GM13977 (cell line): ENCODE results near the gene NSMF.
"Not testable (repeated sequence)": the region's sequence is repeated elsewhere in the genome, so short reads cannot be mapped to it uniquely, and the experiment has no call there.

Experiments used
- DNase-seq: peaks from one replicate; pipeline ENCODE4 v3.0.0; 2012; ENCODE audit warnings: low spot score
- in situ Hi-C: fragments of 300-500 bp; cut with MboI; formaldehyde crosslinking; loops from one replicate; pipeline ENCODE4 v1.12.0; 2022; ENCODE audit warnings: low sequenced_read_pairs, low pct_unique_long_range_greater_than_20kb, mixed read lengths, inconsistent platforms; ENCODE audit not compliant: unreplicated experiment
- TF ChIP-seq, protein P1 (sequence below): IDR thresholded peaks from 2 replicates; pipeline ENCODE4 v1.5.1; 2012; ENCODE audit warnings: mild to moderate bottlenecking, control low read depth; ENCODE audit not compliant: insufficient read depth; ENCODE audit errors: extremely low read depth, missing control alignments

The NSMF gene

GRCh38 chr9:137415451-137415850 is 43.7 kb downstream of the NSMF start:
- DNase-seq, result no peak
- TF ChIP-seq, protein P1, sequence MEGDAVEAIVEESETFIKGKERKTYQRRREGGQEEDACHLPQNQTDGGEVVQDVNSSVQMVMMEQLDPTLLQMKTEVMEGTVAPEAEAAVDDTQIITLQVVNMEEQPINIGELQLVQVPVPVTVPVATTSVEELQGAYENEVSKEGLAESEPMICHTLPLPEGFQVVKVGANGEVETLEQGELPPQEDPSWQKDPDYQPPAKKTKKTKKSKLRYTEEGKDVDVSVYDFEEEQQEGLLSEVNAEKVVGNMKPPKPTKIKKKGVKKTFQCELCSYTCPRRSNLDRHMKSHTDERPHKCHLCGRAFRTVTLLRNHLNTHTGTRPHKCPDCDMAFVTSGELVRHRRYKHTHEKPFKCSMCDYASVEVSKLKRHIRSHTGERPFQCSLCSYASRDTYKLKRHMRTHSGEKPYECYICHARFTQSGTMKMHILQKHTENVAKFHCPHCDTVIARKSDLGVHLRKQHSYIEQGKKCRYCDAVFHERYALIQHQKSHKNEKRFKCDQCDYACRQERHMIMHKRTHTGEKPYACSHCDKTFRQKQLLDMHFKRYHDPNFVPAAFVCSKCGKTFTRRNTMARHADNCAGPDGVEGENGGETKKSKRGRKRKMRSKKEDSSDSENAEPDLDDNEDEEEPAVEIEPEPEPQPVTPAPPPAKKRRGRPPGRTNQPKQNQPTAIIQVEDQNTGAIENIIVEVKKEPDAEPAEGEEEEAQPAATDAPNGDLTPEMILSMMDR, result no peak
- in situ Hi-C loops, result no loop called here

DNA sequence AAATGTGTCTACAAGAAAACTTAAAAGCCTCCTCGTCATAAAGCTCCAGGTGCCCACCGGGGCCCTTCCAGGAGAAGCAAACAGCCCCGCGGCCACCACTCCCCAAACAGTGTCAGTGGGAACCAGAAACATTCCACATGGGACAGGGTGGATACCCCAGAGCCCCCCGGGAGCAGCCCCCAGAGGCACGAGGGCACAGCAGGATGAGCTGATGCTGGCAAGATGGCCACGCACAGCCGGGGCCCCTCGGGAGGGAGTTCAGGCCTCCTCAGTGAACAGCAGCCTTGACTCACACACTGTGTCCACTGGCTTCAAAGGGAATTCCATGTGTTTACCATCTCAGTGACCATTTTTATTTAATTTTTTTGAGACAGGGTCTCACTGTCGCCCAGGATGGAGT is 46.7 kb downstream of the NSMF start:
- DNase-seq, result no peak
- TF ChIP-seq, protein P1, result no peak
- in situ Hi-C loops, result no loop called here

DNA sequence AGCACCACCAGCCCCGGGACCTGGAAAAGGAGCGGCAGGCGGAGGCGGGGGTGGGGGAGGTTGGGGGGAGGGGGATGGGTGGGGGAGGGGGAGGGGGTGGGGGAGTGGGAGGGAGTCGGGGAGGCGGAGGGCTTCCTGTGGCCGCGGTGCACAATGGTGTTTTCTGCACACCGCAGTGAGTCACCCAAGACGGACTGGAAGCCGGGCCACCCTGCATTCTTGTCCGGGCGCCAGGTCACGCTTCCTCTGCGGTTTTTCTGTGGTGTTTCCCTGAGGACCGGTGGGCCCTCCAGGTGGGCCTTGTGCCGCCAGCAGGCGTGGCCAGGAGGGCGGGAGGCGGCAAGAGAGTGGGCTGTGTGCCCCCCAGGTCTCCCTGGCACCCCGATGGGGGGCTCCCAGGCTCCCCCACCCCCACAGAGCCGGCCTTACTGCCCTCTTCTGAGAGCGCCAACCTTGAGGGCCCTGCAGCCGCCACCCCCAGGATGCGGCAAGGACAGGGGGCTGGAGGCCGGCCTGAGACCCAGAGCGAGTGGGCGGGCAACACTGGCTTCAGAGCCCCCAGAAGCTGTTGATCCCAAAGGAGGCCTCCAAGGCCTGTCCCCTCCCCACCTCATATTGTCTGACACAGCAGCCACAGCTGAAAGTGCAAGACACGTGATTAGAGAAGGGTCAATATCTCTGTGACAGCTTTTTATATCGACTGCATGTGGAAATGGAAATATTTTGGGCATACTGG is 47.3 kb downstream of the NSMF start:
- in situ Hi-C loops, result no loop called here
- TF ChIP-seq, protein P1, result no peak
- peak; percentile 87 for DNase-seq

DNA sequence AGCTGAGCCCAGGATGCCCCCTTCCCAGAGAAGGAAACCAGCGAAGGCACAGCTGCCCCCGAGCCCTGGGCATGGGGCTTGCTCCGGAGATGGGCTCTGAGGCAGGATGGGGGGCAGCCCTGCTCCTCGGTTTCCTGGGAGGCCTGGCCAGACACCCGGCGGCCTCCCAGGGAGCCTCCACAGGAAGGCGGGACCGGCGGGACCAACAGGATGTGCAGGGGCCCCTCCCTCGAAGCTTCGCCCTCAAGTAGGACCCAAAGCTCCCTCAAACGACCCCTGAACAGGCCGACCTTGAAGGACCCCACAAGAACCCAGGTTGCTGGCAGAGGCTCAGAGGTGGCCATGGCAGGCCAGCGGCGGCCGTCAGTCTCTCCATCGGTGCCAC is 47.9 kb downstream of the NSMF start:
- in situ Hi-C loops, result no loop called here
- DNase-seq, result no peak

DNA sequence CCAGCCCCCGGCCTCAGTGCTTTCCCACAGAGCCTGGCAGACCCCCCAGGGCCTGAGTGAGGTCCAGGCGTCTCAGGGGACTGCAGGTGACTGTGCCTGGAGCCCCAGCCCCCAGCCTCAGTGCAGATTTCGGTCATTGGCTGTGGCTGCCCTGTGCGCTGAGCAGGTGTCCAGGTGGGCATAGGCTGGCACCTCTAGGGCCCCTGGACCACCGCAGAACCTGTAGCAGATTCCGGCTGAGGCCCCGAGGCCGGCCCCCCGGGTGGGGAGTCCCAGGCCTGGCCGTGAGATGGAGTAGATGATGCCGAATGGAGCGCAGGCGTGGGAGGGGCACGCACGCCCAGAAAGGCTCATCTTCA is 48.3 kb downstream of the NSMF start:
- TF ChIP-seq, protein P1, result no peak
- no peak for DNase-seq
- in situ Hi-C loops, result no loop called here

More for the DNA sequence above, 47.9 kb downstream of the NSMF start:
- TF ChIP-seq, protein P1, result no peak

DNA sequence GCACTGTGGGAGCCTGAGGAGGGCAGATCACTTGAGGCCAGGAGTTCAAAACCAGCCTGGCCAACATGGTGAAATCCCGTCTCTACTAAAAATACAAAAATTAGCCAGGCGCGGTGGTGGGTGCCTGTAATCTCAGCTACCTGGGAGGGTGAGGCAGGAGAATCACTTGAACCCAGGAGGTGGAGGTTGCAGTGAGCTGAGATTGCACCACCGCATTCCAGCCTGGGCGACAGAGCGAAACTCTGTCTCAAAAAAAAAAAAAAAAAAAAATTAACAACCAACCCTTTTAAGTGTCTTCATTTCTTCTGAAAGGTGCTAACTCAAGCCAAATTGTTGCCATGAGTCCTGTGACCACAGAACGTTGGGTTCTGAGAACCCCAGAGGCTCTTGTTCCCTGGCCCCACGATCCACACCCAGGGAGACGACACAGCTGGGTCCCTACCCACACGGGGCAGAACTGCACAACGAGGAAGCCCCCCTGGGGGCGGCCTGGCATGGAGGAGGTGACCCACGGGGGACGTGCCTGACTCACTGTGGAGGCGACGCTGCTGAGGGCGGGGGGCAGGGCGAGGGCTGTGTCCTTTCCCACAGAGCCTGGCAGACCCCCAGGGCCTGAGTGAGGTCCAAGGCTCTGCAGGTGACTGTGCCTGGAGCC is 48.8 kb downstream of the NSMF start:
- DNase-seq, in situ Hi-C loops: not testable (repeated sequence)

GRCh38 chr9:137409515-137409914 is 49.6 kb downstream of the NSMF start:
- TF ChIP-seq, protein P1, result no peak
- no peak for DNase-seq
- in situ Hi-C loops, result loop anchor here (10.0 kb wide), 1 partner anchor 115 kb away; no protein-coding TSS in a partner anchor
